K562 (cell line): ENCODE data around the gene N4BP2. TPM values are rescaled to one million over a fixed set of nuclear protein-coding genes. Genes with fewer than 3 reads are reported as not detected.

Experiments used
- ARID1B ChIP-seq: fragments of 450-650 bp; IDR thresholded peaks from 2 replicates; pipeline ENCODE4 v1.6.1; 2016; ENCODE audit warnings: antibody characterized with exemption, mild to moderate bottlenecking, inconsistent platforms
- E2F8 ChIP-seq: fragments of 450-650 bp; IDR thresholded peaks from 2 replicates; pipeline ENCODE4 v1.7.1; 2018; ENCODE audit warnings: mild to moderate bottlenecking, low read depth; ENCODE audit not compliant: partially characterized antibody
- GTF3C2 ChIP-seq: IDR thresholded peaks from 3 replicates; pipeline ENCODE4 v1.6.1; 2011; ENCODE audit warnings: borderline replicate concordance, mild to moderate bottlenecking, moderate library complexity; ENCODE audit not compliant: insufficient read length; ENCODE audit errors: extremely low read depth
- HBP1 ChIP-seq: fragments of 450-650 bp; formaldehyde crosslinking; IDR thresholded peaks from 2 replicates; pipeline ENCODE4 v1.4.0; 2022; ENCODE audit warnings: missing genetic modification characterization
- HSF4 ChIP-seq: fragments of 250-450 bp; sonication (Bioruptor Pico); IDR thresholded peaks from 2 replicates; pipeline ENCODE4 v2.1.2; 2022; ENCODE audit warnings: mild to moderate bottlenecking, moderate library complexity, borderline replicate concordance
- MEIS2 ChIP-seq: fragments of 450-650 bp; IDR thresholded peaks from 2 replicates; pipeline ENCODE4 v1.6.1; 2014; ENCODE audit warnings: mild to moderate bottlenecking; ENCODE audit not compliant: partially characterized antibody
- TCF3 ChIP-seq: sonication (generic); formaldehyde crosslinking; IDR thresholded peaks from 2 replicates; pipeline ENCODE4 v1.4.0; 2020; ENCODE audit warnings: mild to moderate bottlenecking, missing genetic modification reagents
- ZBTB7A ChIP-seq: IDR thresholded peaks from 2 replicates; pipeline ENCODE4 v1.6.1; 2011; ENCODE audit warnings: low read depth, mild to moderate bottlenecking, low read length, moderate library complexity, borderline replicate concordance; ENCODE audit not compliant: control insufficient read depth
- ZC3H8 ChIP-seq: fragments of 450-650 bp; IDR thresholded peaks from 2 replicates; pipeline ENCODE4 v1.6.1; 2017
- ZNF512 ChIP-seq: IDR thresholded peaks from 2 replicates; pipeline ENCODE4 v1.6.1; 2016; ENCODE audit warnings: missing genetic modification characterization, missing compliant biosample characterization
- ZNF609 ChIP-seq: sonication (generic); formaldehyde crosslinking; IDR thresholded peaks from 2 replicates; pipeline ENCODE4 v1.8.1; 2023; ENCODE audit warnings: missing genetic modification reagents, mild to moderate bottlenecking, borderline replicate concordance
- polyA plus RNA-seq, 8 experiments: library from polyadenylated mRNA; depleted of rRNA in 4 of 8; stranded (reverse) in 5 of 8; unstranded in 3 of 8; fragments of >200 nt; fragmentation: Nextera tagmentation in 2 of 8; fragmentation: Illumina TruSeq in 1 of 8; extraction: Ambion mirVana in 2 of 8; extraction: Trizol in 1 of 8; gene quantifications; 2 replicates each; pipeline versions ENCODE4 v1.2.1 to v1.2.3, GENCODE V29; 2011 to 2014; ENCODE audit warnings: inconsistent platforms in 1 of 8, missing spikeins in 1 of 8
- total RNA-seq, 7 experiments: library from RNA; depleted of rRNA in 6 of 7; stranded (reverse); fragments of >200 nt in 6 of 7; fragmentation: Illumina TruSeq in 2 of 7; extraction: Trizol in 2 of 7; gene quantifications; 2 replicates each; pipeline versions ENCODE4 v1.2.1 to v1.2.3, GENCODE V29; 2011 to 2021; ENCODE audit warnings: low replicate concordance in 1 of 7

N4BP2 gene
- total and polyA plus RNA-seq, 9 of the 15 experiments (the other 6 are each of a cell fraction or from before 2014, with no cell fraction given): 2.7 to 12.6 (median 7.6) TPM

- TF ChIP-seq ZNF609 (CRISPR knock-in tag) (no peak), E2F8 (peak; percentile 29), ZBTB7A (no peak), ZNF512 (tag) (no peak), TCF3 (CRISPR knock-in tag) (peak; percentile 54), ARID1B (peak; percentile 85), MEIS2 (peak; percentile 62), GTF3C2 (no peak), HBP1 (CRISPR knock-in tag) (0 out of 2 replicates have a peak, but pooled peaks have one; percentile 72), ZC3H8 (no peak), HSF4 (no peak)
These were observed 141.4 kb downstream of the N4BP2 start (continued) for GRCh38 chr4:40197879-40198689.
